CD8-positive, alpha-beta memory T cell (primary cell): Measurements from ENCODE around the gene PYGM. TPM values are rescaled to one million over a fixed set of nuclear protein-coding genes. Genes with fewer than 3 reads are reported as not detected.

Source experiments
- polyA plus RNA-seq: library from polyadenylated mRNA; unstranded; fragments of 300-500 nt; fragmentation: Illumina TruSeq; gene quantifications from one replicate; pipeline ENCODE4 v1.2.3, GENCODE V29; 2021
- total RNA-seq, 2 experiments: library from RNA; stranded (reverse); gene quantifications; one replicate each; pipeline ENCODE4 v1.2.3, GENCODE V29; 2021

PYGM gene
- total and polyA plus RNA-seq, 3 experiments from 2014 or later: 0.15 to 2.2 (median 2.2) TPM

Other genes with a start within 250 kb of the PYGM start
- gene SLC22A11, start 204.0 kb downstream of the PYGM start, total RNA-seq: not detected
- gene SLC22A11, start 204.0 kb downstream of the PYGM start, polyA plus RNA-seq: not detected
- gene SLC22A12, start 168.8 kb downstream of the PYGM start, total RNA-seq: not detected
- not detected for gene SLC22A12, start 168.8 kb downstream of the PYGM start, polyA plus RNA-seq
- under 1 TPM; 0.55 to 0.75 TPM for gene NRXN2, start 36.8 kb downstream of the PYGM start, total RNA-seq
- gene NRXN2, start 36.8 kb downstream of the PYGM start, polyA plus RNA-seq: not detected
- 10 to 100 TPM; 30.2 to 33.5 TPM for gene RASGRP2, start 15.8 kb downstream of the PYGM start, total RNA-seq
- 145 TPM for gene RASGRP2, start 15.8 kb downstream of the PYGM start, polyA plus RNA-seq
- 100 to 1,000 TPM; 403 to 423 TPM for gene SF1, start 18.6 kb upstream of the PYGM start, total RNA-seq
- gene SF1, start 18.6 kb upstream of the PYGM start, polyA plus RNA-seq: 176 TPM
- gene MAP4K2, start 43.2 kb upstream of the PYGM start, total RNA-seq: 10 to 100 TPM; 54.8 to 55.3 TPM
- gene MAP4K2, start 43.2 kb upstream of the PYGM start, polyA plus RNA-seq: 39.0 TPM
- 10 to 100 TPM; 45.8 to 47.7 TPM for gene MEN1, start 50.6 kb upstream of the PYGM start, total RNA-seq
- gene MEN1, start 50.6 kb upstream of the PYGM start, polyA plus RNA-seq: 45.0 TPM
- 1 to 10 TPM in 1 of 2 experiments, under 1 TPM in 1; 0.66 to 2.3 TPM for gene CDC42BPG, start 84.7 kb upstream of the PYGM start, total RNA-seq
- 0.52 TPM for gene CDC42BPG, start 84.7 kb upstream of the PYGM start, polyA plus RNA-seq
- gene EHD1, start 118.6 kb upstream of the PYGM start, total RNA-seq: 100 to 1,000 TPM; 102 to 110 TPM
- gene EHD1, start 118.6 kb upstream of the PYGM start, polyA plus RNA-seq: 258 TPM
- 10 to 100 TPM; 25.7 to 27.0 TPM for gene ATG2A, start 157.2 kb upstream of the PYGM start, total RNA-seq
- 7.6 TPM for gene ATG2A, start 157.2 kb upstream of the PYGM start, polyA plus RNA-seq
- gene PPP2R5B, start 164.7 kb upstream of the PYGM start, total RNA-seq: 10 to 100 TPM; 11.2 to 11.7 TPM
- gene PPP2R5B, start 164.7 kb upstream of the PYGM start, polyA plus RNA-seq: 7.8 TPM
- gene GPHA2, start 175.9 kb upstream of the PYGM start, total RNA-seq: not detected
- not detected for gene GPHA2, start 175.9 kb upstream of the PYGM start, polyA plus RNA-seq
- not detected for gene MAJIN, start 212.1 kb upstream of the PYGM start, total RNA-seq
- gene MAJIN, start 212.1 kb upstream of the PYGM start, polyA plus RNA-seq: not detected
- under 1 TPM in 1 of 2 experiments, not detected in 1; 0.11 TPM for gene BATF2, start 237.0 kb upstream of the PYGM start, total RNA-seq
- gene BATF2, start 237.0 kb upstream of the PYGM start, polyA plus RNA-seq: not detected